Measurements from ENCODE around the gene TMEM266.

Gene TMEM266

DNA sequence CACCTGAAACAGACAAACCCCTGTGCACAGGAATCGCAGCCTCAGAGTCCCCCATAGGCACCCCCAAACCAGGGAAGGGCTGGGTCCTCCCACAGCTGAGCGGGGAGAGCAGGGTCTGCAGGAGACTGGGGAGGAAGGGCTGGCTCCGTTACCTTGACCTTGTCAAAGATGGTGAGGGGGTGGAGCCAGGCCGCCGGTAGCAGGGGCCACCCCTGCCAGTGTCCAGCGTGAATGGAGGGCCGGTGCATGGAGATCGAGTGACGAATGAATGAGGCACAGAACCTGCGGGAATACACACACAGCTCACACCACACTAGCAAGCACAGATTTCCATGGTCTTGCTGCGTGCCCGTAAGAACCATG, 102.2 kb downstream of the TMEM266 start:
- no peak for DNase-seq (ENCODE audit: low read depth)

DNA sequence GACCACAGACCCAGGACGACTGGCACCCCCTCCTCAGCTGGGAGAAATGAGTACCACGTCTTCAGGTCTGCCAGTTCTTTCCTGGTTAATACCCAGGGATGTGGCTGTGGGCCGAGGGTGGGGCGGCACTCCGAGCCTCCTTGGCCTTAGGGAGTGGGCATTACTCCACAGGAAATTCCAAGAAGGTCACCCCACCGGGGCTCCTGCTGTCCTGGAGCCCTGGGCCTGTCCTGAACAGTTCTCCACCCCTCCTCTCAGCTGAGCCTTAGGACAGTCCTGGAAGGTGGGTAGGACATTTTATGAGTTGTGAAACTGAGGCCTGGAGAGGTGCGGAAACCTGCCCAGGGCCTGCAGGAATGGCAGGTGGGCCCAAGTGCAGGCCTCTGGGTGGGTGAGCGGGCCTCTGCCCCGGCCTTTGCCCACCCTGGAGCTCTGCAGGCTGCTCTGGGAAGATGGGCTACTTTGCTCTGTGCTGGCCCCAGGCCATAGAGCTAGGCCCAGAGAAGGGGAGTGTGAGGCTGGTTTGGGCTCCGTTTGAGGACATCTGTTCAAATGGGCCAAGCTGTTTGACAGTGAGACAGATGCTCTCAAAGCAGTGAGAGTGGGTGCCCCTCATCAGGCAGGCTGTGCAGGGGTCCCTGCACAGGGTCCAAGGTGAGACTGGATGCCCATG, 103.1 kb downstream of the TMEM266 start:
- DNase-seq (ENCODE audit: low read depth): no peak

DNA sequence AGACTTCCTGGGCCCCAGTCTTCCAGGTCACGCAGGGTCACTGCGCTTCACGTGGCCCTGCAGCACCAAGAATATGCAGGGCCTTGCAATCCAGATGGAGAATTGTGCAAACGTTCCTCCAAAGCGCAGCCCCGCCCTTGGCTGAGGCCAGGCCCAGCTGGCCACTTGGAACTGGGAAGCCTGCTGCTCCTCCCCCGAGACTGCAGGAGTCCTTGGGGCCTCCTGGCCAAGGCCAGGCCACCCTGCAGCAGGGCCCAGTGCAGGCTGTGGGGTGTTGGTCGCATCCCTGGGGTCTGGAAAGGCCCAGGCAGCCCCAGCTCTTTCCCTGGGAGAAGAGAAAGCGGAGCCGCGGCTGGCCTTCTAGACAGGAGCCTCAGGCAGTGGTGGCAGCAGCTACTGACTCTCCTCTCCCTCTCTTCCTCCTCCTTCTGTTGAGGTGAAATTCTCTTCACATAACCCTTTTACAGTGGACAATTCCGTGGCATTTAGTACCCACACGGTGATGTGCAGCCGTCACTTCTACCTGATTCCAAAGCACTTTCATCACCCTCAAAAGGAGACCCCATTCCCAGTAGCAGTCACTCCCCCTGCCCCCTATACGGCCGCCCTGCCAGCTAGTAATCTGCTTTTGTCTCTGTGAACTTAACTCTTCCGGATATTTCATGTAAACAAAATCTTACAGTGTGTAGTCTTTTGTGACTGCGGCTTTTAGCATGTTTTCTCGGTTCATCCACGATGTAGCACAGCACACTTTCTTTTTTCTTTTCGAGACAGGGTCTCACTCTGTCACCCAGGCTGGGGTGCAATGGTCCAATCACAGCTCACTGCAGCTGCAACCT, 103.9 kb downstream of the TMEM266 start:
- no peak for DNase-seq (ENCODE audit: low read depth)

DNA sequence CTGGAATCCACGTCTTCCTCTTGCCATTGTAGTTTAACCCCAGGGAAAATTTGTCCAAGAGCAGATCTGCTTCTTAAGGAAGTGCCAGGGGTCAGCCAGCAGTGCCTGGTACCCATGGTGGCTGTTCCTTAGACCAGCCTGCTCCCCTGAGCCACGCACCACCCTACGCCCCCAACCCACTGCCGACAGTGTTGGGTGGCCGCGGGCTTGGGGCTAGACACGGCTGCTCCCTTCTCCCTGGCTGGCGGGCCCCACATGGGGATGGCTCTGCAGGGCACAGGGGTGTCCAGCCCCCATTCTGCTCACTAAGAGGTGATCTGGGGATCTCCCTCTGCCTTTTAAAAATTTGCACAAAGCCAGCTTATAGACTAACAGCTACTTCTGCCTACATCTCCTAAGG, 104.8 kb downstream of the TMEM266 start:
- no peak for DNase-seq (ENCODE audit: low read depth)

DNA sequence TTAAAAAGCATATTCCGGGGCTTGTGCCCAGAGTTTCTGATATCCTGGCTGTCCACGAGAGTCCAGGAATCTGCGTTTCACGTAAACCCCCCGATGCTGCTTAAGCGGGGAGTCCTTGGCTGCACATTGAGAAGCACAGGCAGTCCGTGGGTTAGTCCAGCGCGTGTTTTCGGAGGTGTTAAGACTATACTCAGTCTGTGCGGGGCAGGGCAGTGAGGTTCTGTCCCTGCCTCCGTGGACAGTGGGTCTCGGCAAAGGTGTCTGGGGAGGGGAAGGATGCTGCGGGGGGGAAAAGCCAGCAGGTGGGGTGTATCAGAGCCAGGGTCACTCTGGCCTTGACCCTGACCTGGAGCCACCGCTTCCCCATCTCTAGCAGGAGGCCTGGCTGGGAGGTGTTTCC, 106.2 kb downstream of the TMEM266 start:
- no peak for DNase-seq (ENCODE audit: low read depth)

DNA sequence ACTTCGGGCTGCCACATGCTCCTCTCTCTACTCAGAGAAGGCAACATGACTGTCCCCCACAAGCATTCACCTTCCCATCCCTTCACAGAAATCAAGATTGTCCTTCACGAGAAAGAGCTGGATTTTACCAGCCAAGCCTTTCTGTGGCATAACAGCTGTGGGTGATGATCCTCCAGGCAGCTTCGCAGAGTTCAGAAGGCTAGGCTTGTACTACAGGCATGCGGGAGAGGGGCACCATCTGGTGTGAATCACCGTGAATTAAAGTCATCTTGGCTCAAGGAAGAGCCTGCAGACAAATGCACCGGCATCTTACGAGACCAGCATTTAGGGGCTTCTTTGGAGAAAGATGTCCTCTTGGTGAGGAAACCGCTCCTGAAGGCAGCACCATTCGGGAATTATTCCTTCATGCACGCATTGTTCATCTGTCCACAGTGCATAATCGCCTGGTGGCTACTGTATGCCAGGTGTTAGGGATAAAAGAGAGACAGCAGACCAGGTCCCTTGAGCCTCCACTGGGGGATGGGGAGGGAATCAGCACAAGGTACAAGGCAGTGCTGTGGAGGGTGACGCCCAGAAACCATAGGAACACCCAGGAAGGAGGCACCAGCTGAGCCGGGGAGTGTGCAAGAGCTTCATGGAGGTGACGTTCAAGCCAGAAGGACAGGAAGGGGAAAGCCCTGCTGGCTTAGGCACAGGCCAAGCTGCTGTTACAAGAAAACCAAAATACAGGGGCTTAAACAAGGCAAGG, 108.6 kb downstream of the TMEM266 start:
- no peak for DNase-seq (ENCODE audit: low read depth)

DNA sequence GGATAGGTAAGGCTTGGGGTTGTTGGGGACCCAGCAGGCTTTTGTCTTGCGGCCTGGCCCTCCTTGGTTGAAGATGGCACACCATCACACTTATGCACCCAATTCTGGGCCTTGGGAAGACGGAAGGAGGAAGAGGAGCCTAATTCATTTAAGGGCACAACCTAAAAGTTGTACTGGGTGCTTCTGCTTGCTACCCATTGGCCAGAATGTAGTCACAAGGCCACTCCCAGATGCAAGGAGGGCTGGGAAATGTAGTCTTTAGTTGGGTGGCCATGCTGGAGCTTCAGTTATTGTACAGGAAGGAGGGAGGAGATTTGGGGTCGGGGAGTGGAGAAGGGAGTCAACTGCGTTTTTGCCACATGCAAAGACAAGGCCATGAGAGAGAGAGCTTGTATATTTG, 109.2 kb downstream of the TMEM266 start:
- DNase-seq (ENCODE audit: low read depth): no peak

DNA sequence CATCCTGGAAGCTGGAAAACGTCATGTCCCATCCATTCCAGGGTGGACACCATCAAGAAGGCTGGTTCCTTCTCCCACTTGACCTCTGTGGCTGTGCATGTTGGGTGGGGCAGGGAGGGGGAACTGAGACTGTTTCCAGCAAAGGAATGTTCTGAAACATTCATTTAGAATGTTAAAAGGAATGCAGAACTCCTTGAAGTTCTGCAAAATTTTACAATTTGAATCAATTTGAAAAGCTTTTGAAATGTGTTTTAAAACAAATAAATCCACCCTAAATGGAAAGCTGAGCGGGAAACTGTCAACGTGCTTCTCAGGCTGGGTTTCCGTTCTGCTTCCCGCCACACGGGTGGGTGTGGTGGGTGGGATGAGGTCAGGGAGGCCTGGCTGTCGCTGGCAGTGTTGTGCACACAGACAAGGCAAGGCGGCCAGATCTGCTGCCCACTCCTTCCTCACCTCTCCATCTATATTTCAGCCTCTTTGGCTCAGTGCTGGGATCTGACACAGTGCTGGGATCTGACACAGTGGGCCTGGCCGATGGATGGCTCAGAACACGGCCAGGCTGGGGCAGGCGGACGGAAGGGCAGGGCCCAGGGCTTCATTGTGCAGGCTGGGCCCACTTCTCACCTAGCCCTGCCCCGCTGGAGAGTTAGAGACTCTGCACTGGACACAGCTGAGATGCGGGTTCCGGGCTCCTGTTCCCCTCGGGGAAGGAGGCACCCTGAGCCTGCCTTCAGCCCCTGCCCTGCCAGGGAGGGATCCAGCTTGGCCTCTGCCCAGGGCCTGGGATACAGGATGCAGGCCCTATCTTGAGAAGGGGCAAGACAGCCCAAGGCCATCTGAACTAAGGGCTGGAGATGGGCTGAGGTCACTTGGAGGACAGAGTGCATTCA, 110.4 kb downstream of the TMEM266 start:
- no peak for DNase-seq (ENCODE audit: low read depth)

DNA sequence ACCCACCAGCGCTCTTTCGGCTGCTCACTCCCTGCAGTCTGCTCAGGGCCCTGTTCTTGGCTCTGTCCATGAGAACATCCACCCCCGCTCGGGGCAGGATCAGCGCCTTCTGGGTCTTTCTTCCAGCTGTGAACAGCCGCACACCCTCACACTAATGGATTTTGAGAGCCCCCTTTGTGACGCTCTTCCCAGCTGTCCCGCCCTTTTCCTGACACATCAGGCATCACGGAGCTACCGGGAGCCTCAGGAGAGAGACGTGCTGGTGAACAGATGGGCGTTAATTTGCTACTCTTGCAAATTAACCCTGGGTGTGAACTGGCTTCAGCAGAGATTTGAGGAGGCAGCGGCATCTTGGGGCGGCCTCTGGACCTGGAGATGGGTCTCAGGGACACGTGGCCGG, 113.0 kb downstream of the TMEM266 start:
- DNase-seq (ENCODE audit: low read depth): no peak

DNA sequence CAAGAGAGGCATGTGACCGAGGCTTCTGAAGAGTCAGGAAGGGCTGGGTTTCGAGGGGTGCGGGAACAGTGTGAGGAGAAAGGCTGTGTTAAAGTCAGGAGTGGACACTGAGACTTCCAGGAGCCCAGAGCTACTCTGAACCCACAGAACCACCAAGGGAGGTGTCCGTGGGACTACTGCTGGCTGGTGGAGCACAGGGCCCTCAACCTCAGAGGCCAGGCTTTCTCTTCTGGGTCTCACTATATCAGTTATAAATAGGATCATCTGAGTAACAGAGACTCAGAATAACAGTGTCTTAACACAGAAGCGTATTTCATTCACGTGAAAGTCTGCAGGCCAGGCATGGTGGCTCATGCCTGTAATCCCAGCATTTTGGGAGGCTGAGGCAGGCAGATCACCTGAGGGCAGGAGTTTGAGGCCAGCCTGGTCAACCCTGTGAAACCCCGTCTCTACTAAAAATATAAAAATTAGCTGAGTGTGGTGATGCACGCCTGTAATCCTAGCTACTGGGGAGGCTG, 113.6 kb downstream of the TMEM266 start:
- no peak for DNase-seq (ENCODE audit: low read depth)

DNA sequence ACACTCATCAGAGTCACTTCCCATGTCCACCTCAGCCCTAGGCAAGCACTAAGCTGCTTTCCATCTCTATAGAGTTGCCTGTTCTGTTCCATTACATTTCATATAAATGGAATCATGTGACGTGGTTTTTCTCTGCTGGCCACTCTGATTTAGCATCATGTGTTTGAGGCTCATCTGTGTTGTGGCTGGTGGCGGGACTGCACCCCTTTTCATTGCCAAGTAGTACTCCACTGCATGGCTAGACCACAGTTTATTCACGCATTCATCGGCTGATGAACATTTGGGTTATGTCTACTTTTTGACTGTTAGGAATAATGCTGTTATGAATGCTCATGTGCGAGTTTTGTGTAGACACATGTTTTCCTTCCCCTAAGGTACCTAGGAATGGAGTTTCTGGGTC, 114.9 kb downstream of the TMEM266 start:
- no peak for DNase-seq (ENCODE audit: low read depth)

DNA sequence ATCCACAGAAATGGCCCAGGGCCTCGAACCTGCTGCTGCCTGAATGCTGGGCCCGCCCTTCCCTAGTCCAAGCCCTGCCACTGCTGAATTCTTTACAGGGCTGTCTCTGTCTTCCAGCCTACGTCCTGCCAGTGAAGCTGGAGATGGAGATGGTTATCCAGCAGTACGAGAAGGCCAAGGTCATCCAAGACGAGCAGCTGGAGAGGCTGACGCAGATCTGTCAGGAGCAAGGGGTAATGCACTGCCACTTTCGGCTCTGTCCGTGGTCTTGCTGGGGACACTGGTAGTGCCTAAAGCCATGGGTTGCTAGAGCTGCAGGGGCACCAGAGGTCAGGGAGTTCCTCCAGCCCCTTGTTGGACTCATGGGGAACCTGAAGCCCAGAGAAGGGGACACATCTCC, 115.7 kb downstream of the TMEM266 start:
- DNase-seq (ENCODE audit: low read depth): no peak

DNA sequence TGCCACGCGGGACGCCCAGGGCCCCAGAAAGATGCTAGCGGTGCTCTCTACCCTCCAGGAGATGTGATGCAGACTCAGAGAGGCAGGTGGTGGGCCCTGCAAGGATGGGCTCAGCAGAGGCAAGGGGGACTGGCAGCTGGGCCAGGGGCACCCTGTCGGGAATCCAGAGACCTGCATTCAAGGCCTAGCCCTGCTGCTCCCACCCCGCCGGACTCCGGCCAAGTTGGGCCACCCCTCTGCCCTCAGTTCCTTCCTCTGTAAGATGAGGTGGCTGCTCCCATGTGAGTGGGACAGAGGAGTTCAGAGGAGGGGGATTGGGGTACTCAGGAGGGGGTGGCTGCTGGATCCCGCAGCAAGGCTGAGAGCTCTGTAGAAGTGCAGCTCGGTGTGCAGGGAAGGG, 116.3 kb downstream of the TMEM266 start:
- no peak for DNase-seq (ENCODE audit: low read depth)

DNA sequence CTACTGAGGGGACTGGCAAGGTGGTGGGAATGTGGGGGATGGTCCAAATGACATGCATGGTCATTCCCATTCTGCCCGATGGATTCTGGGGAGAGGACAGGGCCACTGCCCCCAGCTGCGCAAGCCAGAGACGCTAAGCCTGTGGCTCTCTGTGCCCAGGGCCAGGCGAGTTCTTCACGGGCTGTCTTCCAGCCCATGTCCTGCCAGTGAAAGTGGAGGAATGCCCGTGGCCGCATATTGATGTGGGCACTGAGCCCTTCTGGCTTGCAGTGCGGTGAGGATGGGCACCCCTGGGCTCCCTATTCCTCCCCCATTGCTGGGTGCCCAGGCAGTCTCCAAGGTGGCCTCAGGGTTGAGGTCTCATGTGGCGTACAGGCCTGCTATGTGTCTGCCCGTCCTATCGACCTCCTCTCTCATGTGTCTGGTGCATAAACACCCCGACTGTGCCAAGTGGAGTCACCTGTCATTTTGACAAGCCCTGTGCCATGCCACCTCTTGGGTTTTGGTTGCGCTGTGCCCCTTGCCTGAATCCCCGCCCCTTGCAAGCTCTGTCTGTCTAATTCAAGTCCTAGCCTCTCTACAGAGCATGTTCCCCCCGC, 116.8 kb downstream of the TMEM266 start:
- DNase-seq (ENCODE audit: low read depth): no peak

DNA sequence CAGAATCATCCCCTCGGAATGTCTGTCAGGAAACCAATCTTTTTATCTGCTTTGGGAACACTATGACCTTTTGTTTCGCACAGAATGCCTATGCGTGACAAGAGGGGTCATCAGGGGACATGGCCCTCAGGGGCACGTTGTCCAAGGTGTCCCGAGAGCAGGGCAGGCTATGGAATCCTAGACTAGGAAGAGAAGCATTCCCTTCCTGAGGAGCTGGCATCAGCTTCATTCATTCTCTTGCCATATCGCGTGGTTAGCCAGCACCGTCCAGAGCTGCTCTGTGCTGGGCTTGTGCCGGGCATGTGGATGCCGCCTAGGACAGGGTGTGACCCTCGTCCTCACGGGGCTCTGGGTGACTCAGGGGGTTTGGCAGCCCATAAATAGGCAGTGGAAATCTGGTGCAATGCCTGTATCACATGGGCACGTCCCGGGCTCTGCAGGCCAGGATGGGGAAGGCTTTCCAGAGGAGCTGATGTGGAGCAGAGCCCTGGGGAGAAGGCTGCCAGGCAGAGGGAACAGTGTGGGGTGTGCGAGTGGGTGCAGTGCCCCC, 117.8 kb downstream of the TMEM266 start:
- DNase-seq (ENCODE audit: low read depth): no peak

DNA sequence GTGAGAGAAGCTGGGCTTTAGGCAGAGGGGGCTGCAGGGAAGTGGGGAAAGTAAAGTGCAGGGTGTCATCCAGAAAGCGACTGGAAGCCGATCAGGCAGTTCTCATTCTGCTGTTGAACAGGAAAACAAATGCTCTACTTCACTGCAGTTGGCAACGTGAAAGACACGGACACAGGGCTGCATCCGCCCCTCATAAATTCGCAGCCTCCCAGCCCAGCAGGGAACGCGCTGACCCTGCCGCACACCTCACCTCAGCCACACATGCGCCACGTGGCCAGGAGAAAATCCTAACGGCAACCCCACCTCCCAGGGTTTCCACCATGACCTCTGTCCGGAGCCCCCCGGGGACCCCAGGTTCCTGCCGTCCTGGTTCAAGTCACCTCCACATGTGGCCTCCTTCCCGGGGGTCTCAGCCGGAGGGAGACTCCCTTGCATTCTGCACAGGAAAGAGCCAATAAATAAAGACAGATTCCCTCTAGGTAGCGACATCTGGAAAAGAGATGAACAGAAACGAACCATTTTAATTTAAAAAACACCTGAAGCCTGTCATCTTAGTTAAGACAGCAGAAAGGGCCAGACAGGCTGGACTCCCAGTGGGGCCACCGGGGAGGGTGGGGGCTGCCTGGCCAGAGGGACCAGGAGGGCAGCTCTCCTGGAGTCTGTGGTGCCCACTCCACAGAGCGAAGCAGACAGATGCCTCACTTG, 118.7 kb downstream of the TMEM266 start:
- no peak for DNase-seq (ENCODE audit: low read depth)

DNA sequence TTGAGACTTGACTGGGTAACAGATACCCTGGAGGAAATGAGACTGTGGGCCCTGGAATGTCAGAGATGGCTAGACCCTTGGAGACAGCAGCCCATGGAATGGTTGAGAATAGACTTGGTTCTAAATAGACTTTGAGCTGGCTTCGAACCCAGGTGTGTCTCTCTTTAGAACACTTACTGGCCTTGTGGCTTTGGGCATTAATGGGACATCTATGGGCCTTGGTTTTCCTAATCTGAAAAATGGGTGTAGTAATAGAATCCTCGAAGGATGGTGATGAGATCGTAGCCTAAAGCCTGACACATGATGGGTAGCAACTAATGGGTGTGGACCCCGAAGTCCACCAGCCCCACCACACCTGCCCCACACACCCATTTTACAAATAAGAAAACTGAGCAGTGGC, 119.2 kb downstream of the TMEM266 start:
- DNase-seq (ENCODE audit: low read depth): no peak

DNA sequence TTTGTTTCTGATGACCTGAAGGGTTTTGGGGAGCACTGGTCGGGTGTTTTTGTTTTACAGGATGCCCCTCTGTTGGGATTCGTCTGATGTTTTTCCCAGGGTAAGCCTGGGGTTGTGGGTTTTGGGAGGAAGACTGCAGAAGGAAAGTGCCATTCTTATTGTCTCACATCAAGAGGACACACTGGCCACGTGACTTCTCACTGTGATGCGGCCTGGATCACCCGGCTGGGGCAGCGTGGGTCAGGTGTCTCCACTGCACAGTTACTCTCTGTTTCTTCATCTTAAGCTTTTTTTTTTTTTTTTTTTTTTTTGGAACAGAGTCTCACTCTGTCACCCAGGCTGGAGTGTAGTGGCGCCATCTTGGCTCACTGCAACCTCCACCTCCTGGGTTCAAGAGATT, 120.5 kb downstream of the TMEM266 start:
- no peak for DNase-seq (ENCODE audit: low read depth)

DNA sequence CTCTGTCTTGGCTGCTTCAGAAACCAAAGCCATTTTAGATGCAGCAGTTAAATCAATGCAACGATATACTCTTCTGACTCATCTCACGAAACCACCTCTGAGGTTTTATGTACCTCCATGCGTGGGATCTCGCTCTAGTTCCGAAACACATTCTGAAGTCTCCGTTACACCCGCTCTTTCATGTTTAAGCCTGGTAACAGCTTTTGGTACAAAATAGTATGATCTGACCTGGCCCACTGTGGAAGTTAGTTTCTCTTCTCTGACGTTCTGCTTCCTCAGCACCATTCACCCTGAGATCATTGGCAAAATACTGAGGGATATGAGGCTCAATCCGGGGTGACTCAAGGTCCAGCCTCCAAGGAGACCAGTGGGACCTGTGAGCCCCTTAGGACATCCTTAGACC, 121.9 kb downstream of the TMEM266 start:
- DNase-seq (ENCODE audit: low read depth): no peak

DNA sequence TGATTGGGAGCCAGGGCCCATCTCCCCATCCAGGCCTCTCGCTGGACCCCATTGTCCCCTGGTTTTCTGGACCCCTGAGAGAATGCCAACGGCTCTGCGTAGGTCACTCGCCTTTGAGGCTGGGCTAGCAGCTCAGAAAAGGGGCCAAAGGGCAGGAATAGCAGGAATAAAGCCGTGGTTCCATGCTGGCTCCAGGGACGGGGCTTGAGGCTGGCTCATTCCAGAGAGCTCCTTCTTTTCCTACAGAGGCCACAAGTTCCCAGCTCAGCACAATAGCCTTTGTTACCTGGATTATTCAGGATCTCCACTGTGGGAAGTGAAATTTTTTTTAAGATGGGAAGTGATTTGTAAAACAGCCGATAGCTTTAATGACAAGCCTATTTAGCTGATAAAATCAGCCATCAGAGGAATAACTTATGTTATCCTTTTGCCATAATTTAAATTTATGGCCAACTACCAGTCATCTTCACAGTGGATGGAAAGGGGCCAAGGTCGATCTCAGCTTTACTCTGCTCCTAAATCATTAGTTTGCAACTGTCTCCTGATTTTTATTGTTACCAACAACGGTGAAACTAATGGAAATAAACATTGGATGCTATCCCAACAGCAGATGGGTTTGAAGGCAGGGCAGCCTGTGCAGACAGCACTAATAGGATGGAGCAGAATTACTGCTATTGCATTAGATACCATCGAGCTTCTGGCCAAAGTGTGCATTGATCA, 124.3 kb downstream of the TMEM266 start:
- DNase-seq (ENCODE audit: low read depth): no peak

Data from activated T-cell treated with anti-CD3 and anti-CD28 coated beads for 1 hour (primary cell).